HG02678 (cell line): Measurements from ENCODE around the gene LYRM1.

Experiments
- ATAC-seq: cut with Tn5 transposase; IDR thresholded peaks from one replicate; pipeline ENCODE4 v1.9.1; 2021; ENCODE audit warnings: mild to moderate bottlenecking, moderate library complexity; ENCODE audit not compliant: unreplicated experiment

The LYRM1 gene

GRCh38 chr16:20871941-20872815, 28.4 kb upstream of the LYRM1 start:
- no peak for ATAC-seq

- no peak for ATAC-seq
Observed at GRCh38 chr16:20873331-20873730, 27.2 kb upstream of the LYRM1 start.

GRCh38 chr16:20874088-20874581, 26.4 kb upstream of the LYRM1 start:
- ATAC-seq, result no peak

- no peak for ATAC-seq
Observed at GRCh38 chr16:20875355-20875650, 25.3 kb upstream of the LYRM1 start.

- ATAC-seq, result no peak
Observed at GRCh38 chr16:20878682-20879147, 21.9 kb upstream of the LYRM1 start.

- ATAC-seq, result no peak
Observed at GRCh38 chr16:20879175-20880040, 21.2 kb upstream of the LYRM1 start.

- ATAC-seq, result no peak
Observed at GRCh38 chr16:20880867-20881502, 19.6 kb upstream of the LYRM1 start.

GRCh38 chr16:20881503-20881878, 19.1 kb upstream of the LYRM1 start:
- ATAC-seq, result no peak

GRCh38 chr16:20883554-20884239, 16.9 kb upstream of the LYRM1 start:
- ATAC-seq, result no peak

GRCh38 chr16:20884240-20884556, 16.4 kb upstream of the LYRM1 start:
- ATAC-seq, result no peak

- no peak for ATAC-seq
Observed at GRCh38 chr16:20886320-20886719, 14.3 kb upstream of the LYRM1 start.

- ATAC-seq, result no peak
Observed at GRCh38 chr16:20887207-20887606, 13.4 kb upstream of the LYRM1 start.

- no peak for ATAC-seq
Observed at GRCh38 chr16:20889625-20890275, 10.8 kb upstream of the LYRM1 start.

- no peak for ATAC-seq
Observed at GRCh38 chr16:20894388-20894787, 6.2 kb upstream of the LYRM1 start.

- ATAC-seq, result no peak
Observed at GRCh38 chr16:20897253-20897897, 3.2 kb upstream of the LYRM1 start.

- no peak for ATAC-seq
Observed at GRCh38 chr16:20897922-20898321, 2.6 kb upstream of the LYRM1 start.

GRCh38 chr16:20899071-20899470, 1.5 kb upstream of the LYRM1 start:
- no peak for ATAC-seq

GRCh38 chr16:20899477-20900298, 883 bp upstream of the LYRM1 start:
- ATAC-seq, result no peak

- ATAC-seq, result no peak
Observed at GRCh38 chr16:20901068-20901435, 481 bp downstream of the LYRM1 start.
